H9 (cell line): ENCODE results near the gene PPP1R15A. TPM values are rescaled to one million over a fixed set of nuclear protein-coding genes. Genes with fewer than 3 reads are reported as not detected.

Experiments used
- DNase-seq: peaks from one replicate; pipeline ENCODE4 v3.0.0-alpha.2; 2017
- H2AFZ ChIP-seq: one replicate; pipeline ENCODE4 v1.6.1; 2013; ENCODE audit warnings: mild to moderate bottlenecking, low read length, control low read depth, moderate library complexity
- H2AK5ac ChIP-seq: 2 replicates; pipeline ENCODE4 v1.6.1; 2013; ENCODE audit warnings: low read length, control low read depth, mixed read lengths; ENCODE audit not compliant: insufficient read length
- H2BK120ac ChIP-seq: one replicate; pipeline ENCODE4 v1.6.1; 2013; ENCODE audit warnings: low read depth, mild to moderate bottlenecking, low read length, control low read depth, inconsistent platforms; ENCODE audit not compliant: poor library complexity, severe bottlenecking
- H2BK12ac ChIP-seq: 2 replicates; pipeline ENCODE4 v1.6.1; 2013; ENCODE audit warnings: low read length, control low read depth, mixed read lengths, low read depth; ENCODE audit not compliant: insufficient read length
- H2BK15ac ChIP-seq: 2 replicates; pipeline ENCODE4 v1.6.1; 2013; ENCODE audit warnings: low read depth, low read length, control low read depth
- H2BK20ac ChIP-seq: one replicate; pipeline ENCODE4 v1.6.1; 2013; ENCODE audit warnings: low read depth, mild to moderate bottlenecking, low read length, control low read depth, inconsistent platforms; ENCODE audit not compliant: poor library complexity, severe bottlenecking
- H2BK5ac ChIP-seq: 2 replicates; pipeline ENCODE4 v1.6.1; 2013; ENCODE audit warnings: low read length, control low read depth, mixed read lengths; ENCODE audit not compliant: insufficient read length
- H3K14ac ChIP-seq: 2 replicates; pipeline ENCODE4 v1.6.1; 2013; ENCODE audit warnings: low read length, control low read depth; ENCODE audit not compliant: insufficient read depth
- H3K18ac ChIP-seq: 2 replicates; pipeline ENCODE4 v1.6.1; 2013; ENCODE audit warnings: low read depth, mild to moderate bottlenecking, mixed read lengths, low read length, control low read depth; ENCODE audit not compliant: insufficient read length
- H3K23ac ChIP-seq: 2 replicates; pipeline ENCODE4 v1.6.1; 2013; ENCODE audit warnings: low read length, control low read depth, mixed read lengths, low read depth; ENCODE audit not compliant: insufficient read length
- H3K23me2 ChIP-seq: 2 replicates; pipeline ENCODE4 v1.6.1; 2013; ENCODE audit warnings: low read depth, mild to moderate bottlenecking, mixed read lengths, low read length, control low read depth; ENCODE audit not compliant: insufficient read length, poor library complexity, severe bottlenecking
- H3K27ac ChIP-seq: 2 replicates; pipeline ENCODE4 v1.5.1; 2013; ENCODE audit warnings: low read length, control low read depth, mixed read lengths, low read depth; ENCODE audit not compliant: insufficient read length
- H3K27me3 ChIP-seq: 2 replicates; pipeline ENCODE4 v1.6.1; 2013; ENCODE audit warnings: low read length, control low read depth, inconsistent platforms; ENCODE audit not compliant: insufficient read depth
- H3K4ac ChIP-seq: 2 replicates; pipeline ENCODE4 v1.6.1; 2013; ENCODE audit warnings: low read depth, mild to moderate bottlenecking, control low read depth, inconsistent platforms, low read length, moderate library complexity
- H3K4me1 ChIP-seq: 2 replicates; pipeline ENCODE4 v1.6.1; 2013; ENCODE audit warnings: low read length, control low read depth, inconsistent platforms; ENCODE audit not compliant: insufficient read depth
- H3K4me2 ChIP-seq: 2 replicates; pipeline ENCODE4 v1.6.1; 2013; ENCODE audit warnings: low read length, control low read depth, mixed read lengths; ENCODE audit not compliant: insufficient read length, insufficient read depth
- H3K56ac ChIP-seq: 2 replicates; pipeline ENCODE4 v1.6.1; 2013; ENCODE audit warnings: low read depth, mild to moderate bottlenecking, mixed read lengths, low read length, control low read depth; ENCODE audit not compliant: insufficient read length
- H3K79me1 ChIP-seq: 2 replicates; pipeline ENCODE4 v1.6.1; 2013; ENCODE audit warnings: low read depth, mild to moderate bottlenecking, moderate library complexity, low read length, control low read depth, inconsistent platforms; ENCODE audit not compliant: insufficient read depth, poor library complexity, severe bottlenecking
- H3K79me2 ChIP-seq: 2 replicates; pipeline ENCODE4 v1.6.1; 2013; ENCODE audit warnings: low read length, control low read depth, inconsistent platforms; ENCODE audit not compliant: insufficient read depth
- H3K9ac ChIP-seq: 2 replicates; pipeline ENCODE4 v1.6.1; 2013; ENCODE audit warnings: low read length, control low read depth, mixed read lengths; ENCODE audit not compliant: insufficient read length; ENCODE audit errors: extremely low read depth
- H3K9me3 ChIP-seq: one replicate; pipeline ENCODE4 v1.6.1; 2013; ENCODE audit warnings: low read depth, low read length, inconsistent platforms; ENCODE audit not compliant: control insufficient read depth
- H3T11ph ChIP-seq: one replicate; pipeline ENCODE4 v1.6.1; 2013; ENCODE audit warnings: mild to moderate bottlenecking, low read length, control low read depth, inconsistent platforms
- H4K20me1 ChIP-seq: one replicate; pipeline ENCODE4 v1.6.1; 2013; ENCODE audit not compliant: control insufficient read depth, insufficient read length, insufficient read depth
- H4K5ac ChIP-seq: 2 replicates; pipeline ENCODE4 v1.6.1; 2013; ENCODE audit warnings: low read depth, mild to moderate bottlenecking, mixed read lengths, low read length, control low read depth; ENCODE audit not compliant: insufficient read length
- H4K8ac ChIP-seq: replicated peaks from 2 replicates; pipeline ENCODE4 v1.6.1; 2013; ENCODE audit warnings: low read length, control low read depth, mixed read lengths, low read depth; ENCODE audit not compliant: insufficient read length
- H4K91ac ChIP-seq: 2 replicates; pipeline ENCODE4 v1.6.1; 2013; ENCODE audit warnings: low read depth, mild to moderate bottlenecking, moderate library complexity, mixed read lengths, low read length, control low read depth; ENCODE audit not compliant: insufficient read length
- H3K27ac Mint-ChIP-seq, 3 experiments: 2 replicates in 2 of 3; 3 replicates in 1 of 3; pipeline ENCODE4 v1.8.0; 2020 to 2021; ENCODE audit warnings: mixed read lengths in 3 of 3, mild to moderate bottlenecking in 1 of 3, moderate library complexity in 1 of 3
- H3K27me3 Mint-ChIP-seq: 2 replicates; pipeline ENCODE4 v1.8.0; 2021; ENCODE audit warnings: low read depth, mild to moderate bottlenecking, moderate library complexity, mixed read lengths
- H3K36me3 Mint-ChIP-seq, 3 experiments: 2 replicates in 2 of 3; 3 replicates in 1 of 3; pipeline ENCODE4 v1.8.0; 2020 to 2021; ENCODE audit warnings: low read depth in 3 of 3, mixed read lengths in 3 of 3; ENCODE audit not compliant: insufficient read depth in 1 of 3
- H3K4me1 Mint-ChIP-seq, 2 experiments: 2 replicates each; pipeline ENCODE4 v1.8.0; 2020; ENCODE audit warnings: mixed read lengths in 2 of 2
- H3K4me3 Mint-ChIP-seq, 2 experiments: 2 replicates in 1 of 2; 3 replicates in 1 of 2; pipeline ENCODE4 v1.8.0; 2020 to 2021; ENCODE audit warnings: mild to moderate bottlenecking in 2 of 2, mixed read lengths in 2 of 2, moderate library complexity in 1 of 2
- H3K9me3 Mint-ChIP-seq, 2 experiments: 2 replicates in 1 of 2; 3 replicates in 1 of 2; pipeline ENCODE4 v1.8.0; 2020; ENCODE audit warnings: mild to moderate bottlenecking in 2 of 2, mixed read lengths in 2 of 2, moderate library complexity in 1 of 2
- WGBS: extraction: QIAGEN DNeasy Blood & Tissue Kit; methylation state at CpG from one replicate; pipeline ENCODE4 v1.1.7; 2013; ENCODE audit warnings: missing lambda C conversion rate, low lambda C conversion rate, mixed read lengths; ENCODE audit not compliant: insufficient read length; ENCODE audit errors: extremely low coverage; 5-methylcytosine and 5-hydroxymethylcytosine counted together
- total RNA-seq: library from RNA; stranded (reverse); gene quantifications from 2 replicates; pipeline ENCODE4 v1.2.1, GENCODE V29; 2021
- TF ChIP-seq, protein P1 (sequence below): fragments of 200-600 bp; sonication (generic); conservative IDR thresholded peaks from 3 replicates; pipeline ENCODE4 v1.8.0; 2021; ENCODE audit warnings: antibody characterized with exemption, mild to moderate bottlenecking

PPP1R15A gene
- total RNA-seq, 1 experiment from 2014 or later, result 17.2 TPM

DNA sequence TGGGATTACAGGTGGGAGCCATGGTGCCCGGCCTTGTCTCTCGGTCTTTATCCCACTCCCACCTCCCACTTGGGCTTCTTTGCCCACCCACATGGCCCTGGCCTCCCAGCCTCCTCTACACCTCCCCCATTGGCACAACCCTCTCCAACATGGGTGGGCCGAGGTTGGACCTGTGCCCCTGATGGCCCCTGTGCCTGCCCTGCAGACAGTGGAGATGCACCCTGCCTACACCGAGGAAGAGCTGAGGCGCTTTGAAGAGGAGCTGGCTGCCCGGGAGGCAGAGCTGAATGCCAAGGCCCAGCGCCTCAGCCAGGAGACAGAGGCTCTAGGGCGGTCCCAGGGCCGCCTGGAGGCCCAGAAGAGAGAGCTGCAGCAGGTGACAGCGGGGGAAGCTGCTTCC is 48.7 kb downstream of the PPP1R15A start:
- no peak overlapping the region for H2BK120ac ChIP-seq
- Mint-ChIP-seq H3K27me3 (no peaks in the 10 kb centered on the region), H3K4me1 (0 out of 4 replicates have a peak, but pooled peaks cover 2% of the 10 kb centered on the region in 2 experiments), H3K9me3 (no peaks in the 10 kb centered on the region), H3K36me3 (peaks cover 9 to 45% (median 35%) of the 10 kb centered on the region in 3 experiments), H3K4me3 (no peak overlapping the region), H3K27ac (no peak overlapping the region)
- no peak overlapping the region for H3K4me2 ChIP-seq
- H3K23ac ChIP-seq, result no peak overlapping the region
- no peaks in the 10 kb centered on the region for H3K79me1 ChIP-seq
- no CpG with 5 or more reads among the region's 10 CpGs for WGBS
- no peak overlapping the region for H2AFZ ChIP-seq
- no peak overlapping the region for H2BK15ac ChIP-seq
- no peak overlapping the region for H3K9ac ChIP-seq
- no peak overlapping the region for H3K18ac ChIP-seq
- H2AK5ac ChIP-seq, result no peak overlapping the region
- H3T11ph ChIP-seq, result no peak overlapping the region
- no peak overlapping the region for H2BK12ac ChIP-seq
- TF ChIP-seq, protein P1, sequence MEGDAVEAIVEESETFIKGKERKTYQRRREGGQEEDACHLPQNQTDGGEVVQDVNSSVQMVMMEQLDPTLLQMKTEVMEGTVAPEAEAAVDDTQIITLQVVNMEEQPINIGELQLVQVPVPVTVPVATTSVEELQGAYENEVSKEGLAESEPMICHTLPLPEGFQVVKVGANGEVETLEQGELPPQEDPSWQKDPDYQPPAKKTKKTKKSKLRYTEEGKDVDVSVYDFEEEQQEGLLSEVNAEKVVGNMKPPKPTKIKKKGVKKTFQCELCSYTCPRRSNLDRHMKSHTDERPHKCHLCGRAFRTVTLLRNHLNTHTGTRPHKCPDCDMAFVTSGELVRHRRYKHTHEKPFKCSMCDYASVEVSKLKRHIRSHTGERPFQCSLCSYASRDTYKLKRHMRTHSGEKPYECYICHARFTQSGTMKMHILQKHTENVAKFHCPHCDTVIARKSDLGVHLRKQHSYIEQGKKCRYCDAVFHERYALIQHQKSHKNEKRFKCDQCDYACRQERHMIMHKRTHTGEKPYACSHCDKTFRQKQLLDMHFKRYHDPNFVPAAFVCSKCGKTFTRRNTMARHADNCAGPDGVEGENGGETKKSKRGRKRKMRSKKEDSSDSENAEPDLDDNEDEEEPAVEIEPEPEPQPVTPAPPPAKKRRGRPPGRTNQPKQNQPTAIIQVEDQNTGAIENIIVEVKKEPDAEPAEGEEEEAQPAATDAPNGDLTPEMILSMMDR, result no peak
- H2BK20ac ChIP-seq, result no peak overlapping the region
- H3K9me3 ChIP-seq, result no peaks in the 10 kb centered on the region
- no peaks in the 10 kb centered on the region for H3K79me2 ChIP-seq
- H4K5ac ChIP-seq, result no peak overlapping the region
- no peak for DNase-seq
- H4K20me1 ChIP-seq, result no peaks in the 10 kb centered on the region
- H2BK5ac ChIP-seq, result no peak overlapping the region
- H3K4ac ChIP-seq, result no peak overlapping the region
- H3K23me2 ChIP-seq, result no peaks in the 10 kb centered on the region
- H4K91ac ChIP-seq, result no peak overlapping the region
- no peak overlapping the region for H4K8ac ChIP-seq
- H3K56ac ChIP-seq, result no peak overlapping the region
- H3K4me1 ChIP-seq, result no peaks in the 10 kb centered on the region
- no peak overlapping the region for H3K14ac ChIP-seq
- H3K27me3 ChIP-seq, result no peaks in the 10 kb centered on the region
- no peak overlapping the region for H3K27ac ChIP-seq
